GM13976 (cell line): ENCODE data around the gene UBXN2A.

Experiments
- DNase-seq: peaks from one replicate; pipeline ENCODE4 v3.0.0; 2012; ENCODE audit warnings: low spot score
- CTCF ChIP-seq: IDR thresholded peaks from 2 replicates; pipeline ENCODE4 v1.5.1; 2012; ENCODE audit warnings: borderline replicate concordance, mild to moderate bottlenecking; ENCODE audit not compliant: insufficient read depth; ENCODE audit errors: extremely low read depth, missing control alignments, control extremely low read depth
- in situ Hi-C: fragments of 300-500 bp; cut with MboI; formaldehyde crosslinking; loops from one replicate; pipeline ENCODE4 v1.12.0; 2022; ENCODE audit warnings: low sequenced_read_pairs, mixed read lengths, inconsistent platforms; ENCODE audit not compliant: unreplicated experiment

The UBXN2A gene

DNA sequence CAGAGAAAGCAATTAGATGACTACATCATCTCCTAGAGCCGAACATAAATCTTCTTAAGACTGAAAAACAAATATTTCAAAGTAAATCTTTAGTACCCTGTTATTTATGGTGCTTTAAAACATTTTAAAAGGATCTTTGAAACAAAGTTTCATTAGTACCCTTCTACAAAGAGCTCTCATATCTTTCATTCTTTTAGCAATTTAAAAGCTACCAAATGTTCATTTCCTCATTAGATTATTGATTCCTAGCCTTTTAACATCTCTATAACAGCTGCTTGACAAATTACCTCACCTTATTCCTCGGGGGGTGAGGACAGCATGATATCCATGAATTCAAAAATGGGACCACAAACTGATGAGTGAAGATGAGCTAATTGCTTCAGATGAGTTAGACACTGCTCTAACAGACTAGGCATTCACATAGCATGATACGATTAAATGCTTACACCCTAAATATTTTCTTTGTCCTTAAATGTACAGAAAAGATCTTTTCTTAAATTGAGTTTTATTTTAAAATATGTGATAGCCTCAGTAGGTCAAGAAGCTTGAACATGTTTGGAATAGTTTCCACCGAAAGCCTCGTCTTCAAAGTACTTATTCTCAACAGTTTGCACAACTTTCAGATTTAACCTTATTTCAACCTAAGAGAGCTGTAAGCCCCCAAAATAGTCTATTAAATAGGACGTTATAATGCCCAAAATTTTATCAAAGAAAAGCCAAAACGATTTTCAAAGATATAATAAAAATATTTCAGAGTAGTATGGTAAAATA lies 15.5 kb upstream of the UBXN2A start:
- TF ChIP-seq CTCF, result no peak
- in situ Hi-C loops, result no loop called here
- DNase-seq, result no peak

GRCh38 chr2:23925702-23926289 lies 14.5 kb upstream of the UBXN2A start:
- TF ChIP-seq CTCF, result no peak
- in situ Hi-C loops, result no loop called here
- DNase-seq, result peak; percentile 71

DNA sequence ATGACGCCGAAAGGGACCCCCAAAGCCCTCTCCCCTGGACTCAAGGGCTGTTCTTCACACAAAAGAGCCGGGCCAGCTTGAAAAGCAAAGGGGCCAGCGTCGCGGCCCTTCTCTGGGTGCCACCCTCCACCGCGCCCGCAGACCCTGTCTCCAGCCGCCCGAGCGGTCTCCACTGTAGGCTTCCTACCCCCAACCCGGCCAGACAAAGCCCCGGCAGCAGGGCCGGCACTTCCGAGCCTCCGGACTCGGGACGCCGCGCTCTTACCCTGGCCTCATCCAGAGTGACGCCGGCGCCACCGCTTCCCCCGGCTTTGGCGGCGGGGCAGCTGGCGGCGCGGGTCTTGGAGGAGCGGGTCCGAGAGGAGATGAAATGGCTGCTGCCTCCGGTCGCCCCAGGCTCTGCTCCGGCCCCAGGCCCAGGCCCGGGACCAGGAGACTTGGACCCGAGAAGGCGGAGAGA lies 13.9 kb upstream of the UBXN2A start:
- in situ Hi-C loops, result no loop called here
- TF ChIP-seq CTCF, result no peak
- peak; percentile 57 for DNase-seq

DNA sequence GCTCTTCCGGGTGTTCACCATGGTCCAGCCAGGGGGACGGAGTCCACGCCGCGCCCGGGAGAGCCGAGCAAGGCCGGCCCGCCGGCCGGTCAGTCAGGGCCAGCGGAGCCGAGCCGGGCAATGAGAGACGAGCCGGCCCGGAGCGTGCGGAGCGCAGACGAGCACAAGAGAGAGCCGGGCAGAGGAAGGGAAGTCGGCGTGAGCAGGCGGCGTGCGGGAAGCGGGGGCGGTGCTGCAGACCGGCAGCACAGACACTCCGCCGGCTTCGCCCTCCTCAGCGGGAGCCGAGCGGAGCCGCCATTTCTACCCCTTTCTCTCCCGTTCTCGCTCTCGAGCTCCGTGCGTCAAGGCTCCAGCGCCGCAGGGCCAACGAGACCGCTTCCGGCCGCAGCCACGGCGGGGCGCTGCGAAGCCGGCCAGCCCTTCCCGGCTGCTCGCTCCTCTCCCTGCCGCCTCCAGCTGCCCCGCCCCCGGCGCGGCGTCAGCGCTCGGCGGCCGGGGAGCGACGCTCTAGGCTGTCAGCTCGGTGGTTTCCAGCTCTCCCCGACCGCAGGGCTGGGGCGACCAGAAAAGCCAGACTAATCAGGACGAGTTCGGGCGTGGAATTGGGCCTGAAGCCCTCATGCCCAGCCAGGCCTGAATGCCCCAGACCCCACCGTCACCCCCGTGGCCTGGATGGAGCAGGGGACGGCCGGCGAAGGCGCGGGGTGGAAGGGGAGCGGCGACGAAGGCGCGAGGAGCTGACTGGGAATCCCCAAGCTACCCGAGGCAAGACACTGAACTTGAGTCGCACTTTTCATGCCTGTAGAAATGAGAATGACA lies 13.3 kb upstream of the UBXN2A start, which contains the start of gene ATAD2B:
ATAD2B (minus strand) TSS at position 374 of the 822 bp plus-strand sequence; CDS start at position 21, 353 bp downstream.
- in situ Hi-C loops, result no loop called here
- TF ChIP-seq CTCF, result peak; percentile 99
- peak; percentile 95 for DNase-seq

DNA sequence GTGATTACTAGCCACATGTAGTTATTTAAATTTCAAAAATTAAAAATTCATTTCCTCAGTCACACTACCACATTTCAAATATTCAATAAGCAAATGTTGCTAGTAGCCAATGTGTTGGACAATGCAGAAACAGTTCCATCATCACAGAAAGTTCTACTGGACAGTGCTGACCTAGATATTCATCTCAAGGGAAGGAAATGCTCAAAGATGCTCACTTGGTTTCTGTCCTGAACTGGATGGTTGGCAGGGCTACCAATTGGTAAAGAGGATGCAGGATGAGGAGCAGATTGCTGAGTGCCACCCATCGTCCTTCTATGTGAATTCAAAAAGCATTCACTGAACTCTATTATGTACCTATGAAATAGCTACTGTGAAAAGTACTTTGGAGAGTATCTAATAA lies 6.0 kb upstream of the UBXN2A start:
- in situ Hi-C loops, result no loop called here
- DNase-seq, result no peak
- no peak for TF ChIP-seq CTCF
